GM19351 (cell line): Measurements from ENCODE around the gene SYT2.
"Not testable (repeated sequence)": the region's sequence is repeated elsewhere in the genome, so short reads cannot be mapped to it uniquely, and the experiment has no call there.

Experiments
- ATAC-seq: cut with Tn5 transposase; IDR thresholded peaks from one replicate; pipeline ENCODE4 v1.9.1; 2021; ENCODE audit warnings: mild to moderate bottlenecking, moderate library complexity; ENCODE audit not compliant: unreplicated experiment

The SYT2 gene

DNA sequence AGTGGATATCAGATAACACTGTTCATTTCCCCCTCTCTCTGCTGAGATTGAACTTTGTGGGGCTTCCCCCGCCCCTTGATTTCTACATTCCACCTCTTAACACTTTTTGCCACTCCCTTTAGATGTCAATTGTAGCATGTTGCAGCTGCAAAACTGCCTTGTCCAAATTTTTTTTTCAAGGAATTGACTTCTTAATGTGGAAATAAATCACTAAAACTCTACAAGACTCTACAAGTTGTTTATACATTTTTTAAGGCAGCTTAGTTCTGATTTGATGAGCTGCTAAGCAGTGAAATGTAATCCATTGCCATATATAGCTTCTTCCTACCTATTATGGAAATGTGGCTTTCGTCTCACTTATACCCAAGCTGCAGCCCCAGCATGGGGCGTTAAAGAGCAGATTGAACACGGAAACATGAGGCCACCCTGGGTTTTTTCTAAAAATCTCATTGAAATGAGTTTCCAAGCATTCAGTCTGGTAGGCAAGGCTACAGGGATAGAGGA is 132.2 kb downstream of the SYT2 start:
- ATAC-seq = no peak

DNA sequence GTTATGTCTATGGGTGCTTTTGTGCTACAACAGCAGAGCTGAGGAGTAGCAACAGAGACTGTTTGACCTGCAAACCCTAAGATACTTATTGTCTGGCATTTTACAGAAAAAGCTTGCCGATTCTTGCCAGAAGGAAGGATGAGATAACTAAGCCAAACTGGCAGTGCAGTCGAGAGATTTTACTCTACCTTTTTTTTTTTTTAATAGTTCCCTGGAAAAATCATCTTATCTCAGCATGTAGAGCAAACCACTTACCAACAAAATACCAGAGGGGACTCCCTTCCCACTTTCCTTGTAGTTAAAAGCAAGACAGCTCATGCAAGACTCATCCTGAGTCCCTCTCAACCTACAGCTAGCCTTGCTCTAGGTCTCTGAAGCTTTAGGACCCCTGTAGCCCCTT is 132.9 kb downstream of the SYT2 start:
- ATAC-seq = no peak

DNA sequence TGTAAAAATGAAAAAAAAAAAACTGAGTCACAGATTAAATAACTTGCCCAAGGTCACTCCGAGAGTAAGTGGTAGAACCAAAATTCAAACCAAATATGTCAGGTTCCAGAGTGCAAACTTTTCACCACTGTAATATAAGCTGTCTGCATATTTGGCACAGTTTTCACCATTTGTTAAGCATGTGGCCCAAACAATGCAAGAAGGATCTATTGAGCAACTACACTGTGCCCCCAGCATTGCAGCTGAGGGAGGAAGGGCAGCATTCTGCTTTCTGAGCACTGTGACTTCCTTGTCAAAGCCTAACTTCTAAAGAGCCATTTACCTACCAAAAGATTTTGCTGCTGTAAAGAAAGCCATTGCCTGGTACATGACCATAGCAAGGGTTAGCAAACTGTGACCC is 133.4 kb downstream of the SYT2 start:
- ATAC-seq = no peak

DNA sequence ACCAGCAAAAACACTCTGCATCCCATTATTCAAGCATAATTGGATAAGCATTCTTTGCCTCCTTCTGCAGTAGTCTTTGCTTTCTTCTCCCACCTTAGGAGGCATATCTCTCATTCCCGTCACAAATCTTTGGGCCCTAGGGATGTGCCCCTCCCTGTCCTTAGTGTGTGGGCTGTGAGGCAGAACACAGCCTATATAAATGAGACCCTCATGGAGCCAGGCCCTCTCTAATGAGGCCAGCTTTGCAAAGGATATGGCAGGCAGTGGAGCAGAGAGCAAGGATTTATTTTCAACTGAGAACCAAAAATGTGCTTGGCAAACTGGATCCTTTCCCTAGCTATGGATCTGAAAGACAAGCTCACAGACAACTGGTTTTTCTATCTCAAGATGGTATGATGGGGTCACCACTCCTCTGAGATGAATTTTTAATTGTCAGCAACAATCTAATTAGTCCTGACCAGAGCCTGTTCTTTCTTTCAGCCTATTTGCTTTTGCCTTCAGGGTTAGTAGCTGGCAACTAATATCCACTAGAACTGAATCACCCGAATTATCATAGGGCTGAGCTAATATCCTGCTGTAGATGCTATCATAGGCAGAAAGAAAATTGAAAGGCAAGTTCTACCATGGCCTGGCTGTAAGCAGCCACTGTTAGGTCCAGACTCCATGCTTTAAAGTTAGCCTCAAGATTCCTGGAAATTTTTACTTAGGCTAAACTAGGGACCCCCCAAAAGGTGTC is 134.2 kb downstream of the SYT2 start:
- ATAC-seq = no peak

DNA sequence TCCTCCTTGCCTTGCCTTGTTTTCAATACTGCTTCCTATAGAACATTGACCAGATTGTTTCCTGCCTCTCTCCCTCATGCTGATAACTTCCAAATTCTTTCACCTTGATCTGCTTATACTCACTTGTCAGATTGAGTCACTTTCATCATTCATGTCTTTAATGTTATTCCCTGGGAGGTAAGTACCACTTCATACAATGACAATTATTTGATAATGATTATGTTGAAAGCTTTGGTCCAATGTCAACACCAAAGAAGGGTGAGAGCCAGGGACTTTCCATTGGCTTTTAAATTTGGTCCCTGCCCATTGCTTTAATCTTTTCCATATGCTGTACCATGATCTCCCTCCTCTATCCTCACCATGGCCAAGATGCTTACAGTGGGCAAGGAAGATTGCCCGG is 137.4 kb downstream of the SYT2 start:
- no peak for ATAC-seq

DNA sequence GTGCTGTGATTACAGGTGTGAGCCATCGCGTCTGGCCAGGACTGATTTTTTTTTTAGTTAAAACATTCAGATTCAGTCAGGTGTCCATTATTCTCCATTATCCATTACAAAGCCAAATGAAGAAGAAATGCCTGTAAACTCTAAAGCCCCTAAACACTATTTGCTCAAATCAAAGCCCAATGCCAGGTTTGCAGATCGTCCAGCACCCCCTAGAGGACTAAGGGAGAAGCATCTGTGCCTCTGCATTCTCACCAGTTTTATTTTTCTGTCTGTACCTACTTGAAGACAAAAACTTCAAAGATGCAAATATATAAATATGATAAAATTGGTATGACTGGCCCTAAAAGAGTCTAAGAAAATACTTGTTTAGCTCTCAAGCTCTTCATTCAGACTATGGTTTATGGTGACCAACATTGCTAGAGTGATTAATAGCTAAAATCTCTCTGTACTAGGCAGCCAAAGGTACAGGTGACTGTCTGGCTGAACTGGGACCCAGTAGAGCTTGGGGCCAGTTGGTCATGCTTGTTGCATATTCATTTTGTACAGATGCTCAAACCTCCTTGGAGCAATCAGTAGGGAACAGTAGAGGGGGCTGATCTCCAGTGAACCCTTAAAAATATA is 138.4 kb downstream of the SYT2 start:
- ATAC-seq = no peak

DNA sequence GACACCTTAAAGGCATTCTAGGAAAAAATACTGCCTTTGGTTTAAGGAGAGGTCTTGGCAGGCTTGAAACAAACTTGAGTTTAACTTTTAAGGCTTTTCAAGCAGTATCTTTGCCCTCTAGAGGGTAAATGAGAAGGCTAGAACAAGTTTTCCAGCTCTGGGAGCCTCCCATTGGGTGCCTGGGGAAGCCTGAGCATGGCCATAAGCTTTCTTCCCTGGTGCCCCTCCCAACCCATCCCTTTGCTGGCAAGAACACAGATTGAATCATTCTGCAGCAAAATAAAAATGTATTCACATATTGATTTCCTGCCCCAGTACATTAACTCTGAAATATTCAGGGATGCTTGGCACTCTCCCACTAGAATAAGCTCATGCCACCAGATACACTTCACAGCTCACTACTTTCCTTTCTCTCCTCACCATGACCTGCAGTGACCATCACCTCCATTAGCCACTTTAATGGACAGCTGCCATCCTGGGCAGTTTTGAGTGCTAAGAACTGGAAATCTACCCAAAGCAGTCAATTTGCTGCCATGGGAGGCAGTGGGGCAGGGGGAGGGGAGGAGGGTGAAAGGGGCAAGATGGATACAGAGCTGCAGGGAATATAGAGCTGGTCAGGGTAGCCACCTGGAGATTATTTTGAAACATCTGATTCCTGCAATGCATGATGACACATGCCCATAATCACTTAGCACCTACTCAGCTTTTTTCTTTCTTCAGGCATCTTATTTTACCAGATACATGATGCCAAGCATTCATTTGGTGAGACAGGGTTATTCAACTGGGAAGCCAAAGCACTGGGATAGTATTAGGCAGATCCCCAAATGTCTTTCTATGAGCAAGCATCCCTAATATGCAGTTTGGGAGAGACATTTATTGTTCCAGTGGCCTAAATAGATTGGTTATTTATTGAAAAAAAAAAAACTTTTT is 140.6 kb downstream of the SYT2 start:
- ATAC-seq = no peak

DNA sequence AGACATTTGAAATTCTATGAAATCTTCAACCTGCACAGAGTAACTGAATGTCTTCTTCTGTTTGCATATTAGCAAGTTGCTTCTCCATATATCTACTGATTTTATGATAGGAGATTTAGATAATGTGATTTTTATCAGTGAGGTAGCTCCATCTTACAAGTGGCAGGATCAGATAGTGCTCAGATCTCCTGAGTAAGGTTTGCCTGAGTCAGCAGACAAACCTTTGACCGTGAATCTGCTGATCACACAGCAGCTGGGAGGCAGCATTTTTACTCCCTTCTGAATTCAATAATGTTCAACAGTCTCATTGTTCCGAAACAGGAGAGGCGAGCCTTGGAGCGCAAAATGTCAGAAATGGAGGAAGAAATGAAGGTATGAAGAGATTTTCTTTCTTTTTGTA is 141.4 kb downstream of the SYT2 start:
- no peak for ATAC-seq

DNA sequence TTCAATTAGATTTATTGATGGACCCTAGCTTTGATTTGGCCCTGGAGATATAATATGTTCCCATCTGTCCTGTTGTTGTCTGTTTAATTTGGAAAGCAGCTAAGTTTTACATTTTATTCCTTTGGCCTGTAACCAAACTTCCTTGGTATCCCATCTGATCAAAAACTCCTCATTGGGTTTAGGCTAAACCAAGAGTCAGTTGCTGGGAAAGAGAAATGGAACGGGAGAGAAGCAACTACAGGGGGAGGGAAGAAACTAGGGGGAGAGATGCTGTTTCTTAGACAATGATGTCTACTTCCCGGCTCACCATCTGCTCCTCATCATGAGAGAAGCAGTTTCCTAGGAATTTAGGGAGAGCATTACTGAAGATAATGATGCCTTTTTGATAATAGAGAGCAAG is 141.8 kb downstream of the SYT2 start:
- ATAC-seq = no peak

DNA sequence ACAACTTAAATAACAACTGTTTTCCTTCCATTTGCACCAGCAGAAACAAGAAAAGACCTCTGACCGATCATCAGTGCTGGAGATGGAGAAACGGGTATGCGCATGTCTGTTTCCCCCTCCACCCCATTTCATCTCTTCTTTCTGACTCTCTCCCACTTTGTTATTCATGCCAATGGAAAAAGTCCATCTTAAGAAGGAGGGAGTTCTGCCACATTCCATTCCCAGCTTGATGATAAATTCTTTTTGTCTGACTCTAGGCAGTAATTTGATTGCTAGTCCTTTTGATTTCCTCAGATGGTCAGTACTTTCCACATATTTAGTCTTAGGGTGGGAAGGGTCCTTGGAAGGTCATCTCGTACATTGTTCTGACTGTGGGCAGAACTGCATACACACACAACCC is 142.5 kb downstream of the SYT2 start:
- ATAC-seq = no peak

DNA sequence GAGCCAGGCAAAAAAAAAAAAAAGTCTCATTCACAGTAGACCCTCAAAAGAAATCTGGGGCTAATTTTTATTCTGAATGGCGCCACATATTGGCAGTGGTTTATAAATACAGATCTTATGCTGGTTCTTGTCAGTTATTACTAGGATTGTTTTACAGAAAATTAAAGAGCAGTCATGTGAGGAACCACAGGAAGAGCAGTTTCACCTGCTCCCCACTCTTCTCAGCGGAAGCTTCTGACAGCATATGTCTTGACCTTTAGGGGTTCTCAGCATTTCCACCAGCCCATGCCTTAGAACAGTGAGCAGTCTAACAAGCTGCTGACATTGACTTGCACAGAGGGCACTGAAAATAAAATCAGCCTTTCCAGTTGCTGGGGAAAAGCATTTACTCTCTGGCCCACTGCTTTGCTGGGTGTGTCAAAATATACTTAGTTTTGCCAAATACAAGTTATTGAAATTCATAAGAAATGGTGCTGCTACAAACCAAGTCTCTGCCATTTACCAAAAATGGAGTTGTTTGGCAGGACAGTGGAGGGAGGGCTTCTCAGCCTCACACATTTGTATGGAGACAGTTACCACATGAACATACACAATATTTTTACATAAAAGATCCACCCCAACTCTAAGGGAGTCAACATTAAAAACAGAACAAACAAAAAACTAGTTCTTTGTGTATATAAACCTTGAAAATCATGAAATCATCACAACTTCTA is 144.2 kb downstream of the SYT2 start:
- ATAC-seq = peak; percentile 86

DNA sequence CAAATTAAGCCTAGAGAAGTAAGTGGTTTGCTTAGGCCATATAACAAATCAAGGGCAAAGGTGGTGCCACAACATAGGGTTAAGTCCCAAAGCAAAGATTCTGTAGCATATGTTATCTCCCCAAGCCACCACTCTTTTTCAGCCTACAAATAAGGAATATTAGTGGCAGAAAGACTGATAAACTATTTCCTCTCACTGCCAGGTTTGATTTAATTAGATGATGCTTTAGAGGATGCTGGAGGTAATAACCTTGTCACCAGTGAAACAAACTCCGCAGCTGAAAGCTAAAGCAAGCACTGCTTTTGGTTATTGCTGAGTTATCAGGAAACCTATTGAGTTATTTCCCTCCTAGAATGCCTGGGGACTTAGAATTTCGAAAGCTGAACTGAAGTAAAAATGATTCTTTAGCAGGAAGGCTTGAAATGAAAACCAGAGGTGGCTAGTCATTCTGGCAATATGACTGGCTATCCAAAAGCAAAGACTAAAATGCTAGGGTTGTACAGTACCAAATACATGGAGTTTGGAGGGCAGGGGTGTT is 145.2 kb downstream of the SYT2 start:
- ATAC-seq = no peak

DNA sequence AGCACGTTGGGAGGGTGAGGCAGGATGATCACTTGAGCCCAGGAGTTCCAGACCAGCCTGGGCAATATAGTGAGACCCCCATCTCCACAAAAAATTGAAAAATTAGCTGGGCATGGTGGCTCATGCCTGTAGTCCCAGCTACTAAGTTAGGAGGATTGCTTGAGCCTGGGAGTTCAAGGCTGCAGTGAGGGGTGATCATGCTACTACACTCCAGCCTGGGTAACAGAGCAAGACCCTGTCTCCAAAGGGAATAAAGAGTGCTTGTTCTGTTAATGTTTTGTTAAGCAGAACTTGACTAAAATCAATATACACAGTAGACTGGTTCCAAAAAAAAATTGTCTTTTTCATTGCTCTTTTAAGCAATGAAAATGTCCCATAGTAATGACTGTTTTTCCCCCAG is 146.4 kb downstream of the SYT2 start:
- ATAC-seq = no peak

DNA sequence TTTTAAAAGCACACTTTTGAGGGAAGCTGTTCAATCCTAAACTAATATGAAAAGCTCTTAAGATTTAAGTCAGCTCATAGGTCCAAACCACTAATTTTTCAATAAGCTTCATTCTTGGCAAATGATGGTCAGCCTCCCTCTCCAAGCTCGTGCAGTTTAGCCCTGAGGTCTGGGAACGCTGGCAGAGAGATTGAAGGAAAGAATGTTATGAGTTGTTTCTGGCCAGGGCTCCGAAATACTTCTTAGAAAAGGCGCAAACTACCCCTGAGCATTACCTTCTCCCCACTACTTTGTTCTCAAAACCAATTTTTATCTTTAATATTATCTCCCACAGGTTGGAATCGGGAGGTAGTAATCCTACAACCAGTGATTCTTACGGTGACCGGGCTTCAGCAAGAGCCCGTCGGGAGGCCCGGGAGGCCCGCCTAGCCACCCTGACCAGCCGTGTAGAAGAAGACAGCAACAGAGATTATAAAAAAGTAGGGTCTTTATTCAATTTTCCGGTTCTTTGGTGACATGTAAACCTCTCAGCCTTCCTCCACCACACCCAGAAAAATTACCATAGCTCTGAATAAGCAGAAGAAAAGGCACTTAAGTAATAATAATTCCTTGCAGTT is 147.7 kb downstream of the SYT2 start:
- no peak for ATAC-seq

DNA sequence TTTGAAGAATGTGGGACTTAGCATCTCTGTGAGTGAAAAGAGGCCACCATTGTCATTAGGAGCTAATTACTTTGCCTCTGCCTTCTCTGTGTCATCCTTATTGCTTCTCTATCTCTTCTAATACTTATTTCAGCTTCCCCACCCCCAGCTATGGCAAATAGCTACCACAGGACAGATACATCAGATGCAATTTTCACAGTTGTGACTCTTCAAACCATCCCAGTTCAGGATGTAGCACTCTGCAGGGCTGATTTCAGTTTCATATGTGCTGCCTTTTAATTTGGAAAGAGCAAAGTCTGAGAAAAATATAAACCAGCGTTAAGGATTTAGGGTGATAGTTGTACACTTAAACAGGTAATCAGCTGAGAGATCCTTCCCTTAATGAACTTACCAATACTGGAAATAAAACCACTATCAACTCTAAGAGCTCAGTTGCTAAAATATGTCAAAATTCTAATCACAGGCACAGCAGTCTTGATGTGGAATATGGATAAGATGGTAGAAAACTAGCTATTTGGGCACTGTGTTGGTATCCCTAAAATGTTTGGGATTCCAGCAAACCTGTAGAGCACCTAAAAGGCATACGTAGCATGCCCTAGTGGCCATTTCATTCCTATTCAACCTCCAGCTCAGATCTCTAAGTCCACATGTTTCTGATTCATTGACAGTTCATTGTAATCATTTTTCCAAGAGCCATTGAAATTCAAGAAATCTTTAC is 148.4 kb downstream of the SYT2 start:
- ATAC-seq = no peak

DNA sequence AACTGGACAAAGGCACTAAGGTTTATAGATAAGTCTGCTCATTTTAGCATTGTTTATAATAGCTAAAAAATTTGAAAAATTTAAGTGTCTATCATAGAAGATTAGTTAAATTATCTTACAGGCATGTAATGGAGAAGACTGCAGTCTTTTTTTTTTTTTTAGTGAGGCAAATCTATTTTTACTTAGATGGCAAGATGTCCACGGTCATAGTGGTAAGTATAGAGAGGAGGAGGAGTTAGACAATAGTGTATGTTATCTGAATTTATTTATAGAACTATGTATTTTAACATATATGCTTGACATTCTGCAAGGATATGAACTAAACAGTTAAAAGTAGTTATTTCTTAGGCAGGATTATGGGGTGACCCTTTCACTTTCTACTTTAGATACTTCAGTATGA is 149.0 kb downstream of the SYT2 start:
- no peak for ATAC-seq

DNA sequence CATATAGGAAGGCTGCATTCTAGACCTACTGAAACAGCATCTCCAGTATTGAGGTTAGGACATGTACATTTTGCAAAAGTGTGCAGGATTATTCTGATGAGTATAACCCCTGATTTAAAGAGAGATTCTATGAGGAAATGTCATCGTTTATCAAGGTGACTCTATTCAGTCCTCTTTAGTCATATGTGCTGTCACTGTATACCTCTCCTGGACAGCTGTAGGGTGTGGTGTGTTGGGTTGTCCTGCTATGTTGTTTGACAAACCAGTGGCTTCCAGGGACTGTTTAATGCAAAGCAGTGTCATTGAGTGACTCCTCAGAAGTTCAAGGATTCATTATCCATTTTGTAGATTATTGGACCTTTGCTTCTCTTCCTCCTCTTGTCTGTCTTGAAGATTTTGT is 152.6 kb downstream of the SYT2 start:
- ATAC-seq = not testable (repeated sequence)

DNA sequence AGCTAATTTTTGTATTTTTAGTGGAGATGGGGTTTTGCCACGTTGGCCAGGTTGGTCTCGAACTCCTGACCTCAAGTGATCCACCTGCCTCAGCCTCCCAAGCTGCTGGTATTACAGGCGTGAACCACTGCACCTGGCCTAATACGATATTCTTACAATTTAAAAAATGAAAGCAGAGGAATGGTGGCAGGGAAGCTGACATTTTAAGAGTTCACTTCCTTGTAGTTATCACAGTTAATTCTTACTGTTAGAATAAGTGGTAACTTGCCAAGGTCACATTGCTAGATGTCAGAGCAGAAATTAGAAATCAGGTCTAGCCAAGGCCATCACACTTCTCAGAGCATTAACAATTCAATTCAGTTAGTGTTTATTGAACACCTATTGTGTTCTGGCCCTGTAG is 154.2 kb downstream of the SYT2 start:
- not testable (repeated sequence) for ATAC-seq

DNA sequence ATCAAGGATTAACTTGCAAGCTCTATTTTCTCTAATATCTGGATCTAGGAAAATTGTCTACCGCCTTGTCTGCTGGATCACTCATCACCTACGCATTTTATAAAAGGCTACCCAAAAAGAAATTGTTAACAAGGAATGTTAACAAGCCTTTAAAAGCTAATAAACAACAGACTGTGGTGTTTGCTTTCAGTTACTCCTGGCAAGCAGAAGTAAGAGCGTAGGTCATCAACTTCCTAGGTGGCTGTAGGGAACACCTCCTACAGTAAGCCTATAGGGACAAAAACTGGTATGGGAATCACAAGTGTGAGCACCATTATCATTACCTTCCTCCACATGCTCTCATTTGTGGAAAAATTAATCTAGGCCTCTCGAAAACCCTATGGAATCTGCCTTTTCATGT is 155.6 kb downstream of the SYT2 start:
- not testable (repeated sequence) for ATAC-seq
